Keratinocyte (primary cell): Measurements from ENCODE around the gene FBN1. TPM values are rescaled to one million over a fixed set of nuclear protein-coding genes. Genes with fewer than 3 reads are reported as not detected.

Source experiments
- DNase-seq: peaks from one replicate; pipeline ENCODE4 v3.0.0-alpha.2; 2011; ENCODE audit warnings: low read depth, missing footprints, low spot score
- FAIRE-seq: peaks from 2 replicates; lab custom pipeline; 2011; peaks lifted over from hg19 to GRCh38; lab: Jason Lieb, UNC
- H2AFZ ChIP-seq: 2 replicates; pipeline ENCODE4 v1.6.0; 2012; ENCODE audit warnings: low read length, control low read depth, inconsistent platforms; ENCODE audit not compliant: control insufficient read depth
- H3K27ac ChIP-seq: 2 replicates; pipeline ENCODE4 v1.5.1; 2011; ENCODE audit warnings: low read length; ENCODE audit not compliant: control insufficient read depth, insufficient read depth
- H3K27me3 ChIP-seq: 3 replicates; pipeline ENCODE4 v1.6.0; 2011; ENCODE audit warnings: low read length; ENCODE audit not compliant: control insufficient read depth, insufficient read depth; ENCODE audit errors: extremely low read depth
- H3K36me3 ChIP-seq, 2 experiments: 2 replicates in 1 of 2; 3 replicates in 1 of 2; pipeline ENCODE4 v1.5.1; 2011; ENCODE audit warnings: low read length in 2 of 2, mild to moderate bottlenecking in 1 of 2; ENCODE audit not compliant: control insufficient read depth in 2 of 2, insufficient read depth in 2 of 2; ENCODE audit errors: extremely low read depth in 1 of 2
- H3K4me1 ChIP-seq: 3 replicates; pipeline ENCODE4 v1.5.1; 2011; ENCODE audit warnings: low read length; ENCODE audit not compliant: control insufficient read depth, insufficient read depth; ENCODE audit errors: extremely low read depth
- H3K4me2 ChIP-seq: 3 replicates; pipeline ENCODE4 v1.6.0; 2011; ENCODE audit warnings: low read depth, low read length; ENCODE audit not compliant: control insufficient read depth, insufficient read depth; ENCODE audit errors: extremely low read depth
- H3K4me3 ChIP-seq, 3 experiments: fragments of 200-600 bp in 1 of 3; sonication (generic) in 1 of 3; 2 replicates in 2 of 3; 3 replicates in 1 of 3; pipeline ENCODE4 v1.5.1; 2011 to 2016; ENCODE audit warnings: low read length in 3 of 3, mild to moderate bottlenecking in 3 of 3, control low read depth in 2 of 3, inconsistent platforms in 1 of 3, low read depth in 1 of 3, mixed read lengths in 1 of 3, mixed run types in 1 of 3, moderate library complexity in 1 of 3; ENCODE audit not compliant: control insufficient read depth in 2 of 3, insufficient read depth in 2 of 3; ENCODE audit errors: extremely low read depth in 1 of 3
- H3K79me2 ChIP-seq: 2 replicates; pipeline ENCODE4 v1.6.0; 2012; ENCODE audit warnings: low read length; ENCODE audit not compliant: control insufficient read depth, insufficient read depth
- H3K9ac ChIP-seq: 3 replicates; pipeline ENCODE4 v1.6.0; 2011; ENCODE audit warnings: low read length; ENCODE audit not compliant: control insufficient read depth, insufficient read depth; ENCODE audit errors: extremely low read depth
- H3K9me1 ChIP-seq: 3 replicates; pipeline ENCODE4 v1.6.0; 2011; ENCODE audit warnings: low read length; ENCODE audit not compliant: control insufficient read depth, insufficient read depth; ENCODE audit errors: extremely low read depth
- H3K9me3 ChIP-seq: 2 replicates; pipeline ENCODE4 v1.5.1; 2012; ENCODE audit warnings: low read depth, low read length; ENCODE audit not compliant: control insufficient read depth
- H4K20me1 ChIP-seq: 3 replicates; pipeline ENCODE4 v1.6.0; 2011; ENCODE audit warnings: low read length; ENCODE audit not compliant: control insufficient read depth, insufficient read depth; ENCODE audit errors: extremely low read depth
- EZH2 ChIP-seq: IDR thresholded peaks from one replicate; pipeline ENCODE4 v1.6.1; 2012; ENCODE audit warnings: inconsistent platforms, mild to moderate bottlenecking, low read length, moderate library complexity
- dilution Hi-C: fragments of 300-500 bp; cut with MboI; formaldehyde crosslinking; loops from one replicate; pipeline ENCODE4 v1.7.0; 2020; ENCODE audit warnings: low sequenced_read_pairs; ENCODE audit not compliant: extremely low pct_ligation_motif_present
- polyA plus RNA-seq, 5 experiments: library from polyadenylated mRNA; depleted of rRNA in 3 of 5; stranded (reverse) in 3 of 5; stranded (forward) in 1 of 5; unstranded in 1 of 5; fragments of >200 nt; gene quantifications; 1 replicate in 1 of 5; 2 replicates in 3 of 5; 3 replicates in 1 of 5; pipeline versions ENCODE4 v1.2.1 to v1.2.3, GENCODE V29; 2011 to 2012; ENCODE audit warnings: missing spikeins in 2 of 5, low read depth in 1 of 5, low replicate concordance in 1 of 5
- TF ChIP-seq, protein P1 (sequence below), 3 experiments: IDR thresholded peaks in 1 of 3; conservative IDR thresholded peaks in 1 of 3; optimal IDR thresholded peaks in 1 of 3; 2 replicates in 2 of 3; 3 replicates in 1 of 3; pipeline versions ENCODE3 to v1.5.1; 2011; ENCODE audit warnings: low read length in 3 of 3, mild to moderate bottlenecking in 3 of 3, moderate library complexity in 2 of 3, control low read depth in 1 of 3, inconsistent platforms in 1 of 3; ENCODE audit not compliant: insufficient read depth in 2 of 3; ENCODE audit errors: extremely low read depth in 1 of 3

FBN1 gene
- polyA plus RNA-seq, 1 donor (not counting 4 experiments of a cell fraction or from before 2014, with no cell fraction given): 3.5 TPM

DNA sequence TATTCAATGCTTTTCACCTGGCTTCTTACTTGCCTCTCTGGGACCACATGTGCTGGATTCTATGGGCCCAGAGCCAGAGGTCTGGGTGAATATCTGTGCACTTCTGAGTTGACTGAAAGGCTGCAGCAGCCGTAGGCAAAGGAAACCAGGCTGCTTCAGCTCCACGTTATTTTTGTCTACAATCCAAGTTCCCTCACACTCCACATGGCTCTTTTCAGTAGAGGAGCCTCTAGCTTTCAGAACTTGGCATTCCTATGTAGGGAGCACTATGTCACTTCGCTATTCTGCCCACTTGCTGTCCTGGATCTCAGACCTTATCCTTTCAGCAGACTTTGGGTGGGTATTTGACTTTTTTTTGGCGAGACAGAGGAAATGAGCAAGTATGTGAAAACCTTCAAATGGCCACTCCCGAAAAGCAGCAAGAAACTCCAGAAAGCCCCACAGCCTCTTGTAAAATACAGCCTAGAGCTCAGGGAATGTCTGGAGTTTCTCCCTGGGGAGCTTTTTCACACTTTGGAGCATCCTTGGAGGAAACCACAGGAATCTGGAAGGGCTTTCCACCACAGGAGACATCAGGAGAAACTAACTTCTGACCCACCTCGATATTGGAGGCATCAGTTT lies 233.4 kb downstream of the FBN1 start:
- H3K79me2 ChIP-seq: no peaks in the 10 kb centered on the region
- H3K9ac ChIP-seq: no peak overlapping the region
- no peaks in the 10 kb centered on the region for H3K9me1 ChIP-seq
- no peak overlapping the region for H3K4me2 ChIP-seq
- TF ChIP-seq, protein P1, sequence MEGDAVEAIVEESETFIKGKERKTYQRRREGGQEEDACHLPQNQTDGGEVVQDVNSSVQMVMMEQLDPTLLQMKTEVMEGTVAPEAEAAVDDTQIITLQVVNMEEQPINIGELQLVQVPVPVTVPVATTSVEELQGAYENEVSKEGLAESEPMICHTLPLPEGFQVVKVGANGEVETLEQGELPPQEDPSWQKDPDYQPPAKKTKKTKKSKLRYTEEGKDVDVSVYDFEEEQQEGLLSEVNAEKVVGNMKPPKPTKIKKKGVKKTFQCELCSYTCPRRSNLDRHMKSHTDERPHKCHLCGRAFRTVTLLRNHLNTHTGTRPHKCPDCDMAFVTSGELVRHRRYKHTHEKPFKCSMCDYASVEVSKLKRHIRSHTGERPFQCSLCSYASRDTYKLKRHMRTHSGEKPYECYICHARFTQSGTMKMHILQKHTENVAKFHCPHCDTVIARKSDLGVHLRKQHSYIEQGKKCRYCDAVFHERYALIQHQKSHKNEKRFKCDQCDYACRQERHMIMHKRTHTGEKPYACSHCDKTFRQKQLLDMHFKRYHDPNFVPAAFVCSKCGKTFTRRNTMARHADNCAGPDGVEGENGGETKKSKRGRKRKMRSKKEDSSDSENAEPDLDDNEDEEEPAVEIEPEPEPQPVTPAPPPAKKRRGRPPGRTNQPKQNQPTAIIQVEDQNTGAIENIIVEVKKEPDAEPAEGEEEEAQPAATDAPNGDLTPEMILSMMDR (optimal IDR thresholded peaks at IDR 0.05 in 1 of 3, IDR thresholded peaks at IDR 0.05 in 1 of 3, conservative IDR thresholded peaks at IDR 0.05 in 1 of 3; ENCODE audit: extremely low read depth in 1 of 3, insufficient read depth in 2 of 3, low read length in 3 of 3): no peak
- no peak for TF ChIP-seq EZH2
- H4K20me1 ChIP-seq: no peaks in the 10 kb centered on the region
- DNase-seq: no peak
- dilution Hi-C loops: no loop called here
- no peaks in the 10 kb centered on the region for H3K36me3 ChIP-seq
- H3K4me3 ChIP-seq: no peak overlapping the region
- H2AFZ ChIP-seq: no peak overlapping the region
- FAIRE-seq: no peak
- H3K27me3 ChIP-seq: no peaks in the 10 kb centered on the region
- H3K4me1 ChIP-seq: peaks cover 18% of the 10 kb centered on the region
- H3K27ac ChIP-seq: no peak overlapping the region
- H3K9me3 ChIP-seq: no peaks in the 10 kb centered on the region

DNA sequence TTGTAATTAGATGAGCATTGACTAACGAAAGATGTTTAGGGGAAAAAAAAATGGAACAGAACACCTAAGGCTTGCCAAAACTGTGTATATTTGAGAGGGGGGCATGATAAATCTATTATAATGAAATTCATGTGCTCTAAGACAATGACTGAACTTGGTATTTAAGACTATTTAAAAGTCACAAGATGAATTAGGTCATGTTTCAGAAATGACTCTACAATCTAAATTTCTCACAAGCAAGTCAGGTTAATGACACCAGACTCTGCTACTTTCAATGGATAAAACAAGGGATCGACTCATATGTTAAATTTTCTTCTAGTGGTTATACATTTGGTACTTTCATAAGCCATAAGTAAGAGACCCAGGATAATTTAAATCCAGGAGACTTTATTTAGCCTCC lies 235.9 kb downstream of the FBN1 start:
- H3K9me3 ChIP-seq: no peaks in the 10 kb centered on the region
- H4K20me1 ChIP-seq: no peaks in the 10 kb centered on the region
- H3K79me2 ChIP-seq: no peaks in the 10 kb centered on the region
- H3K27me3 ChIP-seq: no peaks in the 10 kb centered on the region
- TF ChIP-seq EZH2: no peak
- TF ChIP-seq, protein P1 (optimal IDR thresholded peaks at IDR 0.05 in 1 of 3, IDR thresholded peaks at IDR 0.05 in 1 of 3, conservative IDR thresholded peaks at IDR 0.05 in 1 of 3; ENCODE audit: extremely low read depth in 1 of 3, insufficient read depth in 2 of 3, low read length in 3 of 3): no peak
- H3K27ac ChIP-seq: no peak overlapping the region
- H3K36me3 ChIP-seq: no peaks in the 10 kb centered on the region
- no peak for FAIRE-seq
- no peak overlapping the region for H3K9ac ChIP-seq
- no peak overlapping the region for H2AFZ ChIP-seq
- no peaks in the 10 kb centered on the region for H3K4me1 ChIP-seq
- dilution Hi-C loops: no loop called here
- H3K4me2 ChIP-seq: no peak overlapping the region
- DNase-seq: no peak
- H3K4me3 ChIP-seq: no peak overlapping the region
- no peaks in the 10 kb centered on the region for H3K9me1 ChIP-seq
